CD8-positive, alpha-beta memory T cell (primary cell): ENCODE results near the gene ARID5B. TPM values are rescaled to one million over a fixed set of nuclear protein-coding genes. Genes with fewer than 3 reads are reported as not detected.

Experiments used
- CTCF ChIA-PET: fragments of 350-600 bp; sonication (Branson Sonifier 250); formaldehyde crosslinking; loops from one replicate; lab custom pipeline; 2021; ENCODE audit warnings: antibody characterized with exemption; lab: Charles Lee
- POLR2A ChIA-PET: fragments of 350-600 bp; sonication (Branson Sonifier 250); formaldehyde crosslinking; loops from one replicate; lab custom pipeline; 2021; ENCODE audit warnings: antibody characterized with exemption; lab: Charles Lee
- DNase-seq, 5 donors: peaks; one replicate each; pipeline versions ENCODE4 v3.0.0 to v3.0.0-alpha.2; 2020 to 2022; ENCODE audit warnings: mixed read lengths in 1 of 5
- H3K27ac ChIP-seq: one replicate; pipeline ENCODE4 v1.7.0; 2013; ENCODE audit warnings: low read depth, mild to moderate bottlenecking, low read length, moderate library complexity
- H3K27me3 ChIP-seq: 2 replicates; pipeline ENCODE4 v1.7.0; 2013; ENCODE audit warnings: low read length, mild to moderate bottlenecking; ENCODE audit not compliant: insufficient read depth, poor library complexity, severe bottlenecking
- H3K36me3 ChIP-seq: 2 replicates; pipeline ENCODE4 v1.7.0; 2013; ENCODE audit warnings: mild to moderate bottlenecking, low read length, moderate library complexity; ENCODE audit not compliant: insufficient read depth
- H3K4me1 ChIP-seq: 2 replicates; pipeline ENCODE4 v1.7.0; 2013; ENCODE audit warnings: mild to moderate bottlenecking, low read length, moderate library complexity; ENCODE audit not compliant: insufficient read depth
- H3K4me3 ChIP-seq: 2 replicates; pipeline ENCODE4 v1.7.0; 2013; ENCODE audit warnings: mild to moderate bottlenecking, low read length
- H3K9me3 ChIP-seq: 2 replicates; pipeline ENCODE4 v1.7.0; 2013; ENCODE audit warnings: mild to moderate bottlenecking, low read length
- H3K27ac Mint-ChIP-seq, 8 donors: one replicate each; pipeline ENCODE4 v1.8.0; 2020 to 2021; ENCODE audit warnings: mixed read lengths in 8 of 8, mild to moderate bottlenecking in 6 of 8, inconsistent platforms in 3 of 8, moderate library complexity in 3 of 8
- H3K27me3 Mint-ChIP-seq, 2 donors: one replicate each; pipeline ENCODE4 v1.8.0; 2020 to 2021; ENCODE audit warnings: mixed read lengths in 2 of 2, mild to moderate bottlenecking in 1 of 2, moderate library complexity in 1 of 2
- H3K36me3 Mint-ChIP-seq, 3 donors: one replicate each; pipeline ENCODE4 v1.8.0; 2020 to 2021; ENCODE audit warnings: mixed read lengths in 3 of 3, inconsistent platforms in 1 of 3, mild to moderate bottlenecking in 1 of 3
- H3K4me1 Mint-ChIP-seq, 3 donors: one replicate each; pipeline ENCODE4 v1.8.0; 2020 to 2021; ENCODE audit warnings: mixed read lengths in 3 of 3, inconsistent platforms in 1 of 3, mild to moderate bottlenecking in 1 of 3
- H3K4me3 Mint-ChIP-seq, 7 donors: one replicate each; pipeline ENCODE4 v1.8.0; 2020 to 2021; ENCODE audit warnings: mixed read lengths in 7 of 7, mild to moderate bottlenecking in 6 of 7, moderate library complexity in 4 of 7, inconsistent platforms in 2 of 7
- H3K9me3 Mint-ChIP-seq, 5 donors: one replicate each; pipeline ENCODE4 v1.8.0; 2020 to 2022; ENCODE audit warnings: mixed read lengths in 5 of 5, mild to moderate bottlenecking in 3 of 5, moderate library complexity in 2 of 5, inconsistent platforms in 1 of 5
- polyA plus RNA-seq: library from polyadenylated mRNA; unstranded; fragments of 300-500 nt; fragmentation: Illumina TruSeq; gene quantifications from one replicate; pipeline ENCODE4 v1.2.3, GENCODE V29; 2021
- total RNA-seq, 2 experiments: library from RNA; stranded (reverse); gene quantifications; one replicate each; pipeline ENCODE4 v1.2.3, GENCODE V29; 2021

ARID5B gene
- total and polyA plus RNA-seq, 3 experiments from 2014 or later = 37.1 to 48.7 (median 38.4) TPM

DNA sequence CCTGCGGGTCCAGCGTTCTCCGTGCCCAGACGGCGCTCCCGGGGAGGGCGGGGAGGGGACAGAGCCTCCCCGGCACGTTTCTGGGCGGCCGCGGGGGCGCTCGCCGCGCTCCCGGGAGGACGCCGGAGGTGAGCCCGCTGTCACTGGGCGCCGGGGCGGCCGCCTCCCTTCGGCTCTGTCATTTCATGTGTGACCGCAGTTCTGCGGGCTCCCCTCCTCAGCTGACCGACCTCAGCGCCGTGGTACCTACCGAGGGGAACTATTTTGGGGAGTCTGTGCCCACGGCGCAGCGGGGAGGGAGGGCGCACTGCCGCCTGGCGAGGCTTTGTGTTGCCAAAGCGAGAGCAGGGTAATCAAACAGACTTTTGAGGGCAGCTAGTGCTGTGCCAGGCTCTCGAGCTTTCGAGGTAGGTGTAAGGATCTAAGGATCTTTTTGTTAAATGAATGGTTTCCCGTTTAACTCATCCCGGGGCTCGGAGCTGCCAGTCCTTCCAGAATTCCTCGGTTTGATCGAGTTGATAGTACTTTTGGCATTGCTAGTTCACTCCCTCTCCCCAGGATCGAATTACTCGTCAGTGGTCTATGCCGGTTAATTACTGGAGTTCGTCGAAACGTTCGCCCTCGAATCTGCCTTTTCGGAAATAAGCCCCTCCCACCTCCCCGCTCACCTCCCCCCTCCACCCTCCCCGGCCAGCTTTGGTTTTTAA lies 1.9 kb downstream of the ARID5B start:
- Histone ChIP-seq H3K4me3 (peak overlapping the region; percentile 98), H3K36me3 (no peaks in the 10 kb centered on the region), H3K9me3 (no peaks in the 10 kb centered on the region), H3K27ac (peak overlapping the region; percentile 91), H3K4me1 (peaks cover 36% of the 10 kb centered on the region), H3K27me3 (no peaks in the 10 kb centered on the region)
- CTCF ChIA-PET = interaction anchor here (0.7 to 7.4 kb wide), 17 partner anchors 11 to 345 kb away, joined by 3 to 47 read pairs (median 6); no protein-coding TSS in a partner anchor
- peak overlapping the region; percentile 88 to 94 (median 91) for H3K4me3 Mint-ChIP-seq
- H3K36me3 Mint-ChIP-seq = peaks cover 0 to 37% (median 0%) of the 10 kb centered on the region in 3 donors
- peak overlapping the region; percentile 78 to 99 (median 94) for H3K27ac Mint-ChIP-seq
- H3K4me1 Mint-ChIP-seq = peaks cover 34 to 65% (median 57%) of the 10 kb centered on the region in 3 donors
- DNase-seq = peak; percentile 49 to 78 (median 65)
- H3K27me3 Mint-ChIP-seq = peaks cover 0 to 4% of the 10 kb centered on the region in 2 donors
- H3K9me3 Mint-ChIP-seq = no peaks in the 10 kb centered on the region
- POLR2A ChIA-PET = interaction anchor here (0.7 to 2.4 kb wide), 8 partner anchors 11 to 336 kb away, joined by 3 to 16 read pairs (median 4); no protein-coding TSS in a partner anchor

DNA sequence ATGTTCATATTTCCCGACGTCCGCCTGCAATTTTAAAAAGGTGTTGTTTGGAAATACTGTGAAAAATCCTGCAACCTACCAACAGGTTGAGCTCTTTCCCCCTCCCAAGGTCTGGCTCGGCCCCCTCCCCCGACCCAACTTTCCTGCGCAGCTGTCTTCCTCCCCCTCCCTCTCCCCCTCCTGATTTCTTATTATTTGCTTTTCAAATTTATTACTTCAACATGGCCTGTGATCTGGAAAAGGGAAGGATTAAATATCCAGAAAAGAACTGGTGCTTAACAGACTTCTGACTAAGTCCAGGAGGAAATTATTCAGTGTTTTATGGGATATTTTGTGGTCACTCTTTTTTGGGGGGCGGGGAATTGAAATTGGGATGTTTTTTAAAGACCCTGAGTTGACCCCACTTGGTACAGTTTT lies 2.4 kb downstream of the ARID5B start:
- H3K4me3 Mint-ChIP-seq = peak overlapping the region; percentile 88 to 94 (median 91)
- H3K27me3 Mint-ChIP-seq = peaks cover 0 to 4% of the 10 kb centered on the region in 2 donors
- H3K4me1 Mint-ChIP-seq = peaks cover 31 to 63% (median 55%) of the 10 kb centered on the region in 3 donors
- Histone ChIP-seq H3K9me3 (no peaks in the 10 kb centered on the region), H3K4me3 (peak overlapping the region; percentile 98), H3K27ac (no peak overlapping the region), H3K36me3 (no peaks in the 10 kb centered on the region), H3K27me3 (no peaks in the 10 kb centered on the region), H3K4me1 (peaks cover 32% of the 10 kb centered on the region)
- peak overlapping the region in 7 of 8 donors; percentile 81 to 96 (median 94) for H3K27ac Mint-ChIP-seq
- POLR2A ChIA-PET = interaction anchor here (0.7 to 2.4 kb wide), 6 partner anchors 34 to 336 kb away, joined by 3 to 16 read pairs (median 7); no protein-coding TSS in a partner anchor
- DNase-seq = no peak
- no peaks in the 10 kb centered on the region for H3K9me3 Mint-ChIP-seq
- CTCF ChIA-PET = interaction anchor here (0.7 to 7.4 kb wide), 15 partner anchors 10 to 341 kb away, joined by 3 to 47 read pairs (median 6); no protein-coding TSS in a partner anchor
- peaks cover 0 to 39% (median 0%) of the 10 kb centered on the region in 3 donors for H3K36me3 Mint-ChIP-seq

DNA sequence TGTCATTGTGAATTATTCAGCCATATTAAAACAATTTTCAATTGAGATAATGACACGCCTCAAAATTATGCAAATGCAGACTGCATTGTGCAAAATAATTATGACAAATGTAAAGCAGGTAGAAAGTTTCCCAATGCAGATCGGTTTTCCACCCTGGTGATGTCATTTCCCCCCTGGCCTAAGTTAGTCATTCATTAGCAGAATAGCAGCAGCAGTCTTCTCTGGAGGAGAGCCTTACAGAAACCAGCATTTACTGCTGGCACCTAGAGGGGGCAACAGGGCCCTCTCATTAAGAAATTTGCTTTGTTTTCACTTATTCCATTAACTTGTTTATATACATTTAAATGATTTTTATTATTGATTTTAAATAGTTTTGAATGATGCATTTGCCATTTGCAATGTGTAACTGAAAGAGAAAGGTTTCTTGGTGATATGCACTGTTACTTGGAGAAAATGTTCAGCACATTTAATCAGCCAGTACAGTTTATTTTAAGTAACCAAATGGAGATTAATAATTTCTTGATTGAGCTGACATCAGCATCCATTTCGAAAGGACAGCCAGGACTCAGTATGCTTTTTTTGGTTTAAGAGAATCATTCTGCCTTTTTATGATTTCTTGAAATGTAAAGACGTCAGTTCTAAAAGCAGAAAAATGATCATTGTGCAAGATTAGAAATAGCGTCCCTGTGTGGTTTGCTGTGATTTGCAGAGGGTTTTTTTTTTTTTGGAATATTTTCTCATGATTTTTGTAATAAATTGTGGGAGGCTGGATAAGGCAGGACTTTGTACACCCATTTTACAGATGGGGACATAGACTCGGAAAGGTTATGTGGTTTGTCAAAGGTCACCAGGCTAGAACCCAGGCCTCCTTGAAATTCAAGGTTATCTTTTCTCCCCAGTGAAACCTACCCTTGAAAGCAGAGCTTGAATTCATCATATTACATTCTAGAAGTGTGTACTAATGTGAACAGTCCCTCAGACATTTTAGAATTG lies 3.5 kb downstream of the ARID5B start:
- H3K27ac Mint-ChIP-seq = peak overlapping the region in 7 of 8 donors; percentile 47 to 96 (median 81)
- H3K4me1 Mint-ChIP-seq = peaks cover 27 to 61% (median 52%) of the 10 kb centered on the region in 3 donors
- Histone ChIP-seq H3K27me3 (no peaks in the 10 kb centered on the region), H3K9me3 (no peaks in the 10 kb centered on the region), H3K27ac (no peak overlapping the region), H3K4me1 (peaks cover 22% of the 10 kb centered on the region), H3K4me3 (peak overlapping the region; percentile 98), H3K36me3 (no peaks in the 10 kb centered on the region)
- peak overlapping the region; percentile 88 to 94 (median 91) for H3K4me3 Mint-ChIP-seq
- POLR2A ChIA-PET = interaction anchor here (0.6 to 1.0 kb wide), 2 partner anchors 278 to 735 kb away, joined by 3 read pairs; no protein-coding TSS in a partner anchor
- CTCF ChIA-PET = interaction anchor here (0.8 to 7.4 kb wide), 4 partner anchors 9 to 133 kb away, joined by 3 to 47 read pairs (median 4); no protein-coding TSS in a partner anchor
- H3K36me3 Mint-ChIP-seq = peaks cover 0 to 44% (median 2%) of the 10 kb centered on the region in 3 donors
- H3K27me3 Mint-ChIP-seq = peaks cover 0 to 4% of the 10 kb centered on the region in 2 donors
- peak in 1 of 5 donors; percentile 52 for DNase-seq
- no peaks in the 10 kb centered on the region for H3K9me3 Mint-ChIP-seq

DNA sequence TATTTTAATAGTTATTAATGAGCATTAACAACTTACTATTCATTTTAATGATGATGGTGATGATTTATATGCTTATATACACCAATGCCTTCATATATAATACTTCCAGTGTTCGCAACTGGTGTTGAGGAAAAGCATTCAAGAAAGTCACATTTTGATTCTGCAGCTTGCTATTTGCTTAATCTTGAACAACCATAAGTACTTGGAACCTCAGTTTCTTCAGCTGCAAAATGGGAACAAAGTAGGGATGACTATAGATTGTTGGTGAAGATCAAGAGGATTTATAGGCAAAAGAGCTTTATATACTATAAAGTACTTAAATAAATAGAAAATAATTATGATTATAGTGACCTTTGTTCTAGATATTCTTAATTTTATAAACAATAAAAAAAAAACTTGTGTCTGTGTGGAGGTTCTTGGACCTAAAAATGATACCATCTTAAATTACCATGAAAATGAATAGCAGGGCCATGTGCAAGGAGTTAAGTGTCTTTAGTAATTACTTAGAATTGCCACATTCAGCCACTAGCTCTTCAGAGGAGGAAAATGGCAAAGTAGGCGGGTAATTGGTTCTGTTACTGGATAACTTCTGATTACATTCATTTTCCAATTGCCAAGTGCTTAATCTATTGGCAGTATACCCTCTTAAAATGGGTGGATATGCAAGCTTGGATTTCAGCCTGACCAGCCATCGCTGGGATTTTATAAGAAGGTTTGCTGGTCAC lies 4.5 kb downstream of the ARID5B start:
- H3K4me3 ChIP-seq = no peak overlapping the region
- Mint-ChIP-seq H3K27ac (peak overlapping the region in 1 of 8 donors; percentile 43), H3K4me3 (no peak overlapping the region)

DNA sequence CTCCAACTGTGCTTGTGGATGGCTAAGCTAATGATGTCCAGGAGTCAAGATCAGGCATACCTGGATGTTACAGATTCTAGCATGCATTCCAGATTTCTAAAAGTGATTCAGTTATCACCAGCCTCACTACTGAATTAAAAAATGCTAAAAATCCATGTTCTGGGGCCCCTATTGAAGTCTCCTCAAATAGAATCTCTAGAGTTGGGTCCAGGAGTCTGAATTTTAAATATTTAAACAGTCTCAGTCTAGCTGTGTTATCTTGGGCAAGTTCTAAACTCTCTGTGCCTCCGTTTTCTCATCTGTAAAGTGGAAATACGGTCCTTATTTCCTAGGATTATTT lies 5.0 kb downstream of the ARID5B start:
- H3K27me3 Mint-ChIP-seq = peaks cover 0 to 4% of the 10 kb centered on the region in 2 donors
- Histone ChIP-seq H3K4me1 (peaks cover 25% of the 10 kb centered on the region), H3K9me3 (no peaks in the 10 kb centered on the region), H3K4me3 (no peak overlapping the region), H3K27ac (no peak overlapping the region), H3K36me3 (no peaks in the 10 kb centered on the region), H3K27me3 (no peaks in the 10 kb centered on the region)
- POLR2A ChIA-PET = interaction anchor here (0.5 to 1.0 kb wide), 3 partner anchors 43 to 1211 kb away, joined by 3 to 5 read pairs (median 3); no protein-coding TSS in a partner anchor
- no peaks in the 10 kb centered on the region for H3K9me3 Mint-ChIP-seq
- H3K27ac Mint-ChIP-seq = no peak overlapping the region
- H3K36me3 Mint-ChIP-seq = peaks cover 0 to 43% (median 7%) of the 10 kb centered on the region in 3 donors
- H3K4me3 Mint-ChIP-seq = no peak overlapping the region
- CTCF ChIA-PET = interaction anchor here (0.9 to 1.6 kb wide), 8 partner anchors 9 to 339 kb away, joined by 3 to 4 read pairs (median 3); no protein-coding TSS in a partner anchor
- H3K4me1 Mint-ChIP-seq = peaks cover 38 to 74% (median 65%) of the 10 kb centered on the region in 3 donors
- no peak for DNase-seq

More for the DNA sequence above, 4.5 kb downstream of the ARID5B start:
- CTCF ChIA-PET = interaction anchor here (0.8 to 1.6 kb wide), 9 partner anchors 9 to 339 kb away, joined by 3 to 5 read pairs (median 3); no protein-coding TSS in a partner anchor
- no peak for DNase-seq
- Histone ChIP-seq H3K36me3 (no peaks in the 10 kb centered on the region), H3K4me1 (peaks cover 22% of the 10 kb centered on the region), H3K27me3 (no peaks in the 10 kb centered on the region), H3K9me3 (no peaks in the 10 kb centered on the region), H3K27ac (no peak overlapping the region)
- Mint-ChIP-seq H3K9me3 (no peaks in the 10 kb centered on the region), H3K4me1 (peaks cover 34 to 69% (median 60%) of the 10 kb centered on the region in 3 donors), H3K27me3 (peaks cover 0 to 4% of the 10 kb centered on the region in 2 donors), H3K36me3 (peaks cover 0 to 47% (median 7%) of the 10 kb centered on the region in 3 donors)
- POLR2A ChIA-PET = interaction anchor here (0.5 to 1.0 kb wide), 5 partner anchors 37 to 1212 kb away, joined by 3 to 5 read pairs (median 3); no protein-coding TSS in a partner anchor

DNA sequence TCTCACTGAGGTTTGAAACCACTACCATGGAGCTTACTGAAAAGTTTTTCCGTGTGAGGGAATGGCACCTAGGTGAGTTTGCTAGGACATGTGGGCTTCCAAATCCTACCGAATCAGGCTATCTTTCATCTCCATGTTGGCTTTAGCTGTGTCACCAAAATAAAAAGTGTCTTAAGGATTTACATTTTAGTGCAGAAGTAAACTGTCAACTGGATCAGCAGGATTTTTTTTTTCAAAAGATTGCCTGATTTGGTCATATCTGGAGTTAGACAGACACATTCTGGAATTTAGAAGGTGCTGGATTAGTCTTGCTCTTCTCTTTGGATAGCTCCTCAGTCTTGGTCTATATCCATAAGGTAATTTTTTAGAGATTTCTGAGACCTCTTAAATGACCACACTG lies 5.5 kb downstream of the ARID5B start:
- DNase-seq = no peak
- H3K4me1 Mint-ChIP-seq = peaks cover 43 to 79% (median 70%) of the 10 kb centered on the region in 3 donors
- H3K9me3 Mint-ChIP-seq = no peaks in the 10 kb centered on the region
- ChIA-PET POLR2A (interaction anchor here (0.5 kb wide), 1 partner anchor 1211 kb away, joined by 3 read pairs; no protein-coding TSS in a partner anchor), CTCF (interaction anchor here (0.8 to 1.5 kb wide), 5 partner anchors 26 to 338 kb away, joined by 3 to 4 read pairs (median 3); no protein-coding TSS in a partner anchor)
- peaks cover 0 to 41% (median 7%) of the 10 kb centered on the region in 3 donors for H3K36me3 Mint-ChIP-seq
- H3K27me3 Mint-ChIP-seq = peaks cover 0 to 4% of the 10 kb centered on the region in 2 donors
- H3K4me3 ChIP-seq = no peak overlapping the region
- no peaks in the 10 kb centered on the region for H3K9me3 ChIP-seq
- no peaks in the 10 kb centered on the region for H3K27me3 ChIP-seq
- H3K27ac Mint-ChIP-seq = peak overlapping the region in 1 of 8 donors; percentile 26
- peaks cover 30% of the 10 kb centered on the region for H3K4me1 ChIP-seq
- H3K27ac ChIP-seq = no peak overlapping the region
- H3K36me3 ChIP-seq = no peaks in the 10 kb centered on the region
- no peak overlapping the region for H3K4me3 Mint-ChIP-seq
